Neural progenitor cell (in vitro differentiated cells): ENCODE data around the gene AOC1.

ENCODE experiments used
- EZH2 ChIP-seq: fragments of 200-600 bp; sonication (generic); IDR thresholded peaks from 2 replicates; pipeline ENCODE4 v1.6.1; 2017; ENCODE audit warnings: antibody characterized with exemption, mild to moderate bottlenecking, moderate library complexity
- EZH2phosphoT487 ChIP-seq: fragments of 200-600 bp; sonication (generic); IDR thresholded peaks from 2 replicates; pipeline ENCODE4 v1.6.1; 2017; ENCODE audit warnings: antibody characterized with exemption
- TF ChIP-seq, protein P1 (sequence below): fragments of 200-600 bp; sonication (generic); IDR thresholded peaks from 2 replicates; pipeline ENCODE4 v1.5.1; 2017; ENCODE audit warnings: antibody characterized with exemption, mild to moderate bottlenecking

DNA sequence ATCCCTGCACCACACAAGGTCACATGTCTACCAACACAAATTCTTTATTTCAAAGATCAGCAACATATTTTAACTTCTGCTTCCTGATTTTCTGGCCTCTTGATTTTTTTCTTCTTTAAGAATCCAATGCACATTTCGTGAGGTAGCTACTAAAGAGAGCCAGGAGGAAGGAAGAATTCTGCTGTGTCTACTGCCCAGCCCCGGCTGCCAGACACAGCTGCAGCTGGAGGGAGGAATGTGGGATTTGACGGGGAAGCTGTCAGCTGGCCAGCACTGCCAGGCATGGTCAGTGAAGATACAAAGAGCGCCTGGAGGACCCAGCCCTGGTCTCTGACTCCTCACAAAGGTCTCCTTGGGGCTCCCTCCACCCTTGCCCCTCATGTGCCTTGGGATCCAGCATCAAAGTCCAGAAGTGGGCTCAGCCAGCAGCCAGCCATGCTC, 6.9 kb upstream of the AOC1 start:
- TF ChIP-seq, protein P1, sequence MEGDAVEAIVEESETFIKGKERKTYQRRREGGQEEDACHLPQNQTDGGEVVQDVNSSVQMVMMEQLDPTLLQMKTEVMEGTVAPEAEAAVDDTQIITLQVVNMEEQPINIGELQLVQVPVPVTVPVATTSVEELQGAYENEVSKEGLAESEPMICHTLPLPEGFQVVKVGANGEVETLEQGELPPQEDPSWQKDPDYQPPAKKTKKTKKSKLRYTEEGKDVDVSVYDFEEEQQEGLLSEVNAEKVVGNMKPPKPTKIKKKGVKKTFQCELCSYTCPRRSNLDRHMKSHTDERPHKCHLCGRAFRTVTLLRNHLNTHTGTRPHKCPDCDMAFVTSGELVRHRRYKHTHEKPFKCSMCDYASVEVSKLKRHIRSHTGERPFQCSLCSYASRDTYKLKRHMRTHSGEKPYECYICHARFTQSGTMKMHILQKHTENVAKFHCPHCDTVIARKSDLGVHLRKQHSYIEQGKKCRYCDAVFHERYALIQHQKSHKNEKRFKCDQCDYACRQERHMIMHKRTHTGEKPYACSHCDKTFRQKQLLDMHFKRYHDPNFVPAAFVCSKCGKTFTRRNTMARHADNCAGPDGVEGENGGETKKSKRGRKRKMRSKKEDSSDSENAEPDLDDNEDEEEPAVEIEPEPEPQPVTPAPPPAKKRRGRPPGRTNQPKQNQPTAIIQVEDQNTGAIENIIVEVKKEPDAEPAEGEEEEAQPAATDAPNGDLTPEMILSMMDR: no peak
- TF ChIP-seq EZH2phosphoT487: no peak
- no peak for TF ChIP-seq EZH2
